ENCODE data around the gene RHBDL3. TPM values are rescaled to one million over a fixed set of nuclear protein-coding genes. Genes with fewer than 3 reads are reported as not detected.
A peak's percentile ranks its signal among the peaks of the same experiment; 100 is the strongest.
"Not testable (repeated sequence)": the region's sequence is repeated elsewhere in the genome, so short reads cannot be mapped to it uniquely, and the experiment has no call there.

RHBDL3 gene
- total RNA-seq, 4 donors from 2014 or later: 0.31 to 1.1 (median 0.37) TPM; not detected in 1

DNA sequence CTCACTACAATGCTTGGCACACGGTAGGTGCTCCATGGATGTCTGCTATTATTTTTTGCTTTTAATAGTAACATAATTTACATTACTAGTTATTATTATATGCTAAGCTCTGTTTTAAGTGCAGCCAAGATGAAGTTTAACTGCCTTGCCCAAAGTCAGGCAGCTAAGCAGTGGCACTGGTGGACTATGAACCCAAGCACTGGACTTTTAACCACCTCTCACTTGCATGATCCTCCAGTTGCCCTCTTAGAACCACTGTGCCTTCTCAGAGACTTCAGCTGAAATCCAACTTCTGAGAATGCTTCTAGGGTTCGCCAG lies 82.8 kb downstream of the RHBDL3 start:
- no peak for DNase-seq (ENCODE audit: low spot score)
- no peak for TF ChIP-seq CTCF (IDR thresholded peaks at IDR 0.05)
- no peak for ATAC-seq (ENCODE audit: low FRiP score)

- TF ChIP-seq CTCF (IDR thresholded peaks at IDR 0.05): no peak
- ATAC-seq (ENCODE audit: low FRiP score) (peak; percentile 41), DNase-seq (ENCODE audit: low spot score) (no peak)
Measured at GRCh38 chr17:32349503-32349853, 83.8 kb downstream of the RHBDL3 start.

DNA sequence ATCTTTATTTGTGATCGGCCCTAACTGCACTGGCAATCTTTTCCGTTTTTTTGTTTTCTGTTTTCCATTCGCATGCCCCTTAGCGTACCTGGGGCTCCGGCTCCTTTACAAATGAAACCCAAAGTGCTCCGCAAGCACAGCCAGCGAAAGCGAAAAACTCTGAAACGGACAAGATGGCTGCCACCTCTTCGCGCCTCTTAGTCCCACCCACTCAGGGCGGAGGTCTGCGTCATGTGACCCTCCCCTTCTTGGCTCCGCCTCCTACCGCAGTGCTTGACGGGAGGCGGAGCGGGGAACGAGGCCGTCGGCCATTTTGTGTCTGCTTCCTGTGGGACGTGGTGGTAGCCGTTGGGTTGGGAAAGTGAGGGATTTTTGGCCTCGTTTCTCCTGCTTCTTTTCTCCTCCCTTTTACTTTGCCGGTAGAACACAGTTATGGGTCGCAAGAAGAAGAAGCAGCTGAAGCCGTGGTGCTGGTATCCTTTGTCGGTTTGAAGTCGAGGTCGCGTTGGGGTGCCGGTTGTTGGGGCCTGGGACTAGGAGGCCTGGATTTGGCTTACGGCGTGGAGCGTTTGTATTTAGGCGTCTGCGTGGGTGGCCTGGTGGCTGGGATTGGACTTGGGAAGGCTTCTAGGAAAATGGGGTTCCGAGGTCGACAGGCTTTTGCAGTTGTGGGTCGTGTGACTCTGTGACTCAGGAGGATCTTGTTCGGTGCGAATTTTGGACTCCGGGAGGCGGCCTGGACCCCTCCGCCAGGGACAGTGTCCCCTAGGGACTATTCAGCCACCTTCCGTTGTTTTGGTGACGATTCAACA lies 84.4 kb downstream of the RHBDL3 start, which contains the start of gene ZNF207:
ZNF207 (plus strand) TSS at position 304 of the 812 bp plus-strand sequence; CDS start at position 433, 129 bp downstream.
- ATAC-seq (ENCODE audit: low FRiP score) (peak; percentile 98), DNase-seq (ENCODE audit: low spot score) (peak; percentile 68)
- no peak for TF ChIP-seq CTCF (IDR thresholded peaks at IDR 0.05)

- DNase-seq (ENCODE audit: low spot score) (no peak), ATAC-seq (ENCODE audit: low FRiP score) (no peak)
- no peak for TF ChIP-seq CTCF (IDR thresholded peaks at IDR 0.05)
Measured at GRCh38 chr17:32350666-32351418, 85.2 kb downstream of the RHBDL3 start.

GRCh38 chr17:32352734-32353133 lies 87.1 kb downstream of the RHBDL3 start:
- not testable (repeated sequence) for ATAC-seq (ENCODE audit: low FRiP score); DNase-seq (ENCODE audit: low spot score)

DNA sequence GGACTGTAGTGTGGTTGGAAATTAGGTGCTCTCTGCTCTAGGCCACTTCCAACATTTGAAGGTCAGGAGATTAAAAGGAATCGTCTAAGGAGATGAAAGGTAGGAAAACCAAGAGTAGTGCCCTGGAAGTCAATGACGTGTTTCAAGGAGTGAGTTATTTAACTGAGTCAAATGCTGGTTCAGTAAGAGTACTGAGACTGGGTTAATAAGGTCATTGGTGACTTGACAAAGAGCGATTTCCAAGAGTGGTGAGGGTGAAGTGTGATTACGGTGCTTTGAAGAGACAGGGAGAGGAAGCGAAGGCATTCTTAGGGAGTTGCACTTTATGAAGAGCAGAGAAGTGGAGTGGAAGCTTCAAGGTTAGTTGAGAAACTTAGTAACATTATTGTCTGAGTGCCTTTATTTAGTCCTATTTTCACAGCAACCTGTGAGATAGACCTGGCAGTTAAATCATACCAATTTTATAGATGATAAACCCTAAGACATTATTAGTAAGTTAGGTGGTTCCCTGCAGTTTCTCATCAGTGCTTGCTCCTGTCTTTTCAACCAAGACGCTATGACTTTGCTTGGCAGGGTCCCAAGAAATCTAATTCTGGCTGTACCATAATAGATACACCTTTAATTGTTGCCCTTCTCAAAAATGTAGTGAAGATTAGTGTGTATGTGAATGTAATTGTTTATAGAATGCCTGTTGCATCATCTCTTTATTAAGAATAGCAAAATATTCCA lies 90.2 kb downstream of the RHBDL3 start:
- ATAC-seq (ENCODE audit: low FRiP score): no peak
- no peak for TF ChIP-seq CTCF (IDR thresholded peaks at IDR 0.05)

GRCh38 chr17:32356378-32356743 lies 90.7 kb downstream of the RHBDL3 start:
- no peak for TF ChIP-seq CTCF (IDR thresholded peaks at IDR 0.05)
- no peak for ATAC-seq (ENCODE audit: low FRiP score)
- no peak for DNase-seq (ENCODE audit: low spot score)

More for the DNA sequence above, 90.2 kb downstream of the RHBDL3 start:
- DNase-seq (ENCODE audit: low spot score): no peak
